ENCODE results near the gene MAN2A2.
"Not testable (repeated sequence)": the region's sequence is repeated elsewhere in the genome, so short reads cannot be mapped to it uniquely, and the experiment has no call there.

MAN2A2 gene

DNA sequence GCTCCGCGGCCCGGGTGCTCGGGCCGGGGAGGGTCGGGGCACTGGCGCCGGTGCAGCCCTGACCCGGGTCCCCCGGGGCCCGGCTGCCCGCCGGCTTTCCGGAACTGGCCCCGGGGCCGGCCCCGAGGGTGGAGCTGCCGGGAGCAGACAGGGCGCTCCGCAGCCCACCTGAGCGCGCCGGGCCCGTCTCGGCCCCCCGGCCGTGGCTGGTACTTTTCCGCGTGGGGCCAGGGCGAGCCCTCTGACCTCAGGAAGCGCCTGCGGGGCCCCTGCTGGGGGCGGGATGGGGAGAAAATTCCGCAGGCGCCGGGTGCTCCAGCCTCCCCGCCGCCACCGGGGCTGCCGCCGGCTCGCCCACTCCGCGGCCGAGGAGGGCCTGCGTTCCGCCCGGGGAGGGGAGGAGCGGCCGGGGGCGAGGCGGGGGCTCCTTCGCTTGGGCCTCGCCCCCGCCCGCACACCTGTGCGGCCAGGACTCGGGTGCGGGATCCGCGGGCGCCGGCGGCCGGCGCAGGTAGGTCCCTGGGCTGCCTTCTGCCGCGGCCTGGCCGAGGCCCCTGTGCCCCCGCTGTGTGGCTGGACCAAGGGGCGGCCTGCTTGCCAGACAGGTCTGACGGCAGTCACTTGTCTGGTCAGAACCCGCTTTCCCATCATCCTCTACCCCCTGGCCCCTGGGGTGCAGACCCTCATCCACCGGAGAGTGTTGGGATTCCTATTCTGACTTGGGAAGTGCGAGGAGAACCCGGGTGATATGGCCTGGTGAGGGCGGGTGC is 31.2 kb upstream of the MAN2A2 start:
- no peak for DNase-seq

DNA sequence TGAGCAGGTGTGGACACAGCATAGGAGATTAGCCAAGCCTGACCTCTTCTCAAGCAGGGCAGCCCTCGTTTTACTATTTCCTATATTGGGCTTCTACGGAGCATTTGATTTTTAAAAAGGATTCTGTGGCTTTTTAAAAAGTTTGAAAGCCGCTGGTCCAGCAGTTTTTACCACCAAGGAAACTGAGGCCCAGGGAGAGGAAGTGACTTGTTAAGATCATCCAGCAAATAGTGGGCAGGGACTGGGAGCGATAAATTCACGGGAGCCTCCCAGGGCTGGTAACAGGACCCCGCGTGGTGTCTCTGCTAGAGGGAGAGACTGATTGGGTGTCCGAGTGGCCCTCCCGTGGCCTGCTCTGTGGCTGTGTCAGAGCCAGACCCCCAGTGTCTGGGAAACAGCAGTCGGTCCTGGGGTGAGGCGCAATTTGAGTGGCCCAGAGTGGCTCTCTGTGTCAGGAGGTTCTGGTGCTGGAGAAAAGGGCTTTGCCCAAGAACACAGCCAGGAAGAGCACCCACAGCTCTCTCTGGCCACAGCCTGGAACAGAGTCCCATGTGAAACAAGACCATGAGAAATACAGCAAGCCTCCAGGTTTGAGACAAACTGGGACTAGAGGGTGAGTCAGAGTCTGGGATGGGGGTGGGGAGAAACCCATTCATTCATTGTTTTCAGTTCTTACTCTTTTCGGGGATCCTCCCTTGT is 30.5 kb upstream of the MAN2A2 start:
- DNase-seq, result no peak

GRCh38 chr15:90873488-90873997 is 29.6 kb upstream of the MAN2A2 start:
- no peak for DNase-seq

DNA sequence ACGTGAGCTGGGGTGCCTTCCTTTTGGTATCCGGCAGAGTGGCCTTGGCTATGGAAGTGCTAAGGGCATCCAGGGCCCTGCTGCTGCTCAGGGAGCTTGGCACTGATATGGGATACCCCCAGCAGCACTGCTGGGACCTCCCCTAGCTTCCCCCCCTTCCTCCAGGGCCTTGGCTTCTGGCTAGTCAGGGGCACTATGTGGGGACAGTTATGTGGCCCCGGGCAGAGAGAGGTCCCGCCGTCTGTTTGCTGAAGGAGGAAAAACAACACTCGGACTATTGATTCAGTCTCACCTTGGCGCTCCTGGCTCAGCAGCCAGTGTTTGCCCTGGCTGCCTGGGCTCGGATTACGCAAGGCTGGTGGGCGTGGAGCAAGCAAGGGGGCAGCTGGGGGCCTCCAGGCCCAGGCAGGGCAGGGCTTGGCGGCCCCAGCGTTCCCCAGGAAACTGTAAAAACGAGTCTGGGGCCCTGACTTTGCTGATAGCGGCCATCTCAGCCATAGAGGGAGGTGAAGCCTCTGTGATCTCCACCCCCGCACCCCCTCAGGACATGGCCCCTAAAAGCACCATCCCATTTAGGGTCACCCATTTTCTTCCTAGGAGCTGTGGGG is 29.0 kb upstream of the MAN2A2 start:
- no peak for DNase-seq

GRCh38 chr15:90874986-90875385 is 28.1 kb upstream of the MAN2A2 start:
- not testable (repeated sequence) for DNase-seq

GRCh38 chr15:90875549-90875981 is 27.5 kb upstream of the MAN2A2 start:
- DNase-seq, result no peak

DNA sequence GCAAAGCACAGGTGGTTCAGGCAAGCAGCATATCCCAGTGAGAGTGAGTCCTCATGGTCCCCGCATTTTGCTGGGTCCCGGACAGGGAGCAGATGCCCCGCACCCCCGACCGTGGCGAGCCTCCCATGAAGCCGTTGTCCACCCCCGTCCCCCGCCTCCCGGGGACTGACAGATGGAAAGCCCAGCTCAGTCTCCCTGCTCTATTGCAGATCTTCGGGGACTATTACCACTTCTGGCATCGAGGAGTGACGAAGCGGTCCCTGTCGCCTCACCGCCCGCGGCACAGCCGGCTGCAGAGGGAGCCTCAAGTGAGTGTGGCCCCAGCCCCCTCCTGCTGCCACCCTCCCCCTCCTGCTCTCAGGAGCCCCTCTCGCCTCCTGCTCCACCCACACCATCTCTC is 27.1 kb upstream of the MAN2A2 start:
- DNase-seq, result no peak

- no peak for DNase-seq
These were observed 26.5 kb upstream of the MAN2A2 start for GRCh38 chr15:90876512-90877170.

GRCh38 chr15:90877315-90877714 is 25.8 kb upstream of the MAN2A2 start:
- DNase-seq, result no peak

- no peak for DNase-seq
These were observed 25.1 kb upstream of the MAN2A2 start for GRCh38 chr15:90877996-90878395.

- DNase-seq, result no peak
These were observed 24.4 kb upstream of the MAN2A2 start for GRCh38 chr15:90878660-90879059.

GRCh38 chr15:90879730-90880366 is 23.3 kb upstream of the MAN2A2 start:
- no peak for DNase-seq

DNA sequence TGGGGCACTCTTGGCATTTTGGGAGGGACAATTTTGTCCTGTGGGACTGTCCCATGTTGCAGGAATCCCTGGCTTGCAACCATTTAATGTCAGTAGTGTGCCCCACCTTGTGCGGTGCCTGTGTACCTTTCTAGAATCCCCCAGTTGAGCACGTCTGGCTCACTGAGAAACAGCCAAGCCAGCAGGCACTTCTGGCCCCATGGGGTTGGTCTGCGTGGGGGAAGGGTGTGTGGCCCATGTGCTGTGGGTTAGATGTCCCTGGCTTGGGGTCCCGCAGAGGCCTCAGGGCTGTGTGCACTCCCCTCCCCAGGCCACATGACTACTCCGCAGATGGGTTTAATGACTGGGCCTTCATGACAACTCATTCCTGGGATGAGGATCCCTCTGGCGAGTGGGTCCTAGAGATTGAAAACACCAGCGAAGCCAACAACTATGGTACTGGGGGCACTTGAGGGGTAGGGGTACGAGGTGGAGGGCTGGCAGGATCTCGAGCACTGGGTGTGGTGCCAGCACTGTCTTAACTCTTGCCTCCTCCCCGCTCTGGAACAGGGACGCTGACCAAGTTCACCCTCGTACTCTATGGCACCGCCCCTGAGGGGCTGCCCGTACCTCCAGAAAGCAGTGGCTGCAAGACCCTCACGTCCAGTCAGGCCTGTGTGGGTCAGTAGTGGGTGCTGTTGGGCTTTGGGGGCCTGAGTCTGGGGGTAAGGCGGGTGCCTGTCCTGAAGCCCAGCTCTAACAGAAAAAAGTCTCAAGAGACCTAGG is 22.5 kb upstream of the MAN2A2 start:
- no peak for DNase-seq

GRCh38 chr15:90881181-90881977 is 21.7 kb upstream of the MAN2A2 start:
- no peak for DNase-seq

DNA sequence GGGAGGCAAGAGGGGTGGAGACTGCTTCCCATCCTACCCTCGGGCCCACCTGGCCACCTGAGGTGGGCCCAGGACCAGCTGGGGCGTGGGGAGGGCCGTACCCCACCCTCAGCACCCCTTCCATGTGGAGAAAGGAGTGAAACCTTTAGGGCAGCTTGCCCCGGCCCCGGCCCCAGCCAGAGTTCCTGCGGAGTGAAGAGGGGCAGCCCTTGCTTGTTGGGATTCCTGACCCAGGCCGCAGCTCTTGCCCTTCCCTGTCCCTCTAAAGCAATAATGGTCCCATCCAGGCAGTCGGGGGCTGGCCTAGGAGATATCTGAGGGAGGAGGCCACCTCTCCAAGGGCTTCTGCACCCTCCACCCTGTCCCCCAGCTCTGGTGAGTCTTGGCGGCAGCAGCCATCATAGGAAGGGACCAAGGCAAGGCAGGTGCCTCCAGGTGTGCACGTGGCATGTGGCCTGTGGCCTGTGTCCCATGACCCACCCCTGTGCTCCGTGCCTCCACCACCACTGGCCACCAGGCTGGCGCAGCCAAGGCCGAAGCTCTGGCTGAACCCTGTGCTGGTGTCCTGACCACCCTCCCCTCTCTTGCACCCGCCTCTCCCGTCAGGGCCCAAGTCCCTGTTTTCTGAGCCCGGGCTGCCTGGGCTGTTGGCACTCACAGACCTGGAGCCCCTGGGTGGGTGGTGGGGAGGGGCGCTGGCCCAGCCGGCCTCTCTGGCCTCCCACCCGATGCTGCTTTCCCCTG is 21.0 kb upstream of the MAN2A2 start:
- DNase-seq, result no peak

DNA sequence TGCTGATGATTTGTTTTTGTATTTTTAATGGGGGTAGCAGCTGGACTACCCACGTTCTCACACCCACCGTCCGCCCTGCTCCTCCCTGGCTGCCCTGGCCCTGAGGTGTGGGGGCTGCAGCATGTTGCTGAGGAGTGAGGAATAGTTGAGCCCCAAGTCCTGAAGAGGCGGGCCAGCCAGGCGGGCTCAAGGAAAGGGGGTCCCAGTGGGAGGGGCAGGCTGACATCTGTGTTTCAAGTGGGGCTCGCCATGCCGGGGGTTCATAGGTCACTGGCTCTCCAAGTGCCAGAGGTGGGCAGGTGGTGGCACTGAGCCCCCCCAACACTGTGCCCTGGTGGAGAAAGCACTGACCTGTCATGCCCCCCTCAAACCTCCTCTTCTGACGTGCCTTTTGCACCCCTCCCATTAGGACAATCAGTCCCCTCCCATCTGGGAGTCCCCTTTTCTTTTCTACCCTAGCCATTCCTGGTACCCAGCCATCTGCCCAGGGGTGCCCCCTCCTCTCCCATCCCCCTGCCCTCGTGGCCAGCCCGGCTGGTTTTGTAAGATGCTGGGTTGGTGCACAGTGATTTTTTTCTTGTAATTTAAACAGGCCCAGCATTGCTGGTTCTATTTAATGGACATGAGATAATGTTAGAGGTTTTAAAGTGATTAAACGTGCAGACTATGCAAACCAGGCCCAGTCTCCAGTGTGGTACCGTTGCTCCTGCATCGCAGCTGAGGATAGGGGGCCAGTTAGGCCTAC is 20.1 kb upstream of the MAN2A2 start:
- DNase-seq, result no peak

DNA sequence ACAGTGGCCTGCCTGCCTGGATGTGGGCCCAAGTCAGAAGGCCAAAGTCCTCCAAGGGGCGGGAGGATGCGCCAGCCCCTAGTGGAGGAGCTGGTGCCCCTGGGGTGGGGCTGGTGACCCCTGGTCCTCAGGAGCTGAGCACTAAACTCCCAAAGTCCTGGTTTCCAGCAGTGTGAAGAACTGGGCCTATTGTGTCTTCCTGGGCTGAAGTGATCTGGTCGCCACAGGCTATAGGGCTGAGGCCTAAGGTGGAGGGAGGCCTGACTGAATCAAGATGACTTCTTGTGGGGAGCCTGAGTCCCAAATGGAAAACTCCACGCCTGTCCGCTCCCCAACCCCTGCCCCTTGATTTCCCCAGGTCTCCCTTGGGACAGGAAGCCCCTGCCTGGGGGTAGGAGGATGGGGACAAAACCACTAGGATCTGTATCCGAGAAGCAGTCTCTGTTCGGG is 19.6 kb upstream of the MAN2A2 start:
- DNase-seq, result no peak

DNA sequence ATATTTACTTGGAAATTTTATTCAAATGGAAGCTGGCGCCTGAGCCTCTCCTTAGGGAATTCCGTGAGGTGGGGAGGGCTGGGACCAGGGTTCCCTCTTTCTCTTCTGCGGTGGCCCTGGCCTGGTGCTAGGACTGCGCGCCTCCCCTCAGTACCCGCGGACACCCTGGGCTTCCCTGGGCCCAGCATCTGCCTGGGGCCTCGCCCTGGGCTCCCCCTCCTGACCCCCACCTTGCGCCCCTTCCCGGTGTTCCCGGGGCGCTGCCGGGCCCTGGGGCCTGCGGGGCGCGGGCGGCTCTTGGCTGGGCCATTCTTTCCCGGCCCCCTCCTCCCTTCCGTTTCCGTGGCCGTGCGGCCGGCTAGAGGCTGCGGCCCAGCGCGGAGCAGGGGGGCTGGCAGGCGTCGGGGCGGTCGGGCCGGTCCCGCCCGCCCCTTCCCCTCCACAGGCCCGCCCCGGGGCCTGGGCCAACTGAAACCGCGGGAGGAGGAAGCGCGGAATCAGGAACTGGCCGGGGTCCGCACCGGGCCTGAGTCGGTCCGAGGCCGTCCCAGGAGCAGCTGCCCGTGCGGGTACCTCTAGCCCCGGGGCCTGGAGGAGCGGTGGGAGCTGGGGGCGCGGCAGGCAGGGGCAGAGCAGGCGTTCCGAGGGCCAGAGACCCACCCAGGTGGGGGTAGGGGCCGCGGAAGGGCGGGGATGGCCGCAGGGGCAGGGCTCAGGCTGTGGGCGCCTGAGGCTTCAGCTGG is 19.0 kb upstream of the MAN2A2 start, which contains the start of gene FES:
Gene FES, plus strand, starts transcription at position 529 of the 743 bp plus-strand sequence. CDS start 542 bp downstream, outside the sequence.
- DNase-seq, result no peak
